NCI-H128 (cell line): ENCODE data around the gene ACHE.
"Not testable (repeated sequence)": the region's sequence is repeated elsewhere in the genome, so short reads cannot be mapped to it uniquely, and the experiment has no call there.

Experiments used
- DNase-seq: peaks from one replicate; lab custom pipeline; 2025; ENCODE audit not compliant: unreplicated experiment; lab: John Stamatoyannopoulos, UW

Gene ACHE

DNA sequence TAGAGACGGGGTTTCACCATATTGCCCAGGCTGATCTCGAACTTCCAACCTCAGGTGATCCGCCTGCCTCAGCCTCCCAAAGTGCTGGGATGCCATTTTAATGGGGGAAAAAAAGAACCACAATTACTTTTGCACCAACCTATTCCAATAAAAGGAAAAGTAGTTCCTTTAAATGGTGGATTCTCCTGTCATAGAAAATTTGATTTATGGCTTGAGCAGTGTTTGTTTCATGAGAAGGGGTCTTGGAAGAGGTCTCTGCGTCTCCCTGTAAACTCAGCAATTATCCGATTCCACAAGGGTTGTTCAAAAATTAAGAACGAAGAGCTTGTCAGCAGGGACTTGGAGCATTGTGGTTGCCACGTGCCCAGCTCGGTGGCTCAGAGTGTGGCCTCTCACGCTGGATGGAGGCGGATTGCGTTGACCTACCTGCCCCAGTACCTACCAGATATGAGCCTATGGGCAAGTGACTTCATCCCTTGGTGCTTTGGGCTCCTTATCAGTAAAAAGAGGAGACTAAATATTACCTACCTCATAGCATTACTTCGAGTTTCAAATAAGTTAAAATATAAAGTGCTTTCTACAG is 31.3 kb downstream of the ACHE start:
- DNase-seq: no peak

DNA sequence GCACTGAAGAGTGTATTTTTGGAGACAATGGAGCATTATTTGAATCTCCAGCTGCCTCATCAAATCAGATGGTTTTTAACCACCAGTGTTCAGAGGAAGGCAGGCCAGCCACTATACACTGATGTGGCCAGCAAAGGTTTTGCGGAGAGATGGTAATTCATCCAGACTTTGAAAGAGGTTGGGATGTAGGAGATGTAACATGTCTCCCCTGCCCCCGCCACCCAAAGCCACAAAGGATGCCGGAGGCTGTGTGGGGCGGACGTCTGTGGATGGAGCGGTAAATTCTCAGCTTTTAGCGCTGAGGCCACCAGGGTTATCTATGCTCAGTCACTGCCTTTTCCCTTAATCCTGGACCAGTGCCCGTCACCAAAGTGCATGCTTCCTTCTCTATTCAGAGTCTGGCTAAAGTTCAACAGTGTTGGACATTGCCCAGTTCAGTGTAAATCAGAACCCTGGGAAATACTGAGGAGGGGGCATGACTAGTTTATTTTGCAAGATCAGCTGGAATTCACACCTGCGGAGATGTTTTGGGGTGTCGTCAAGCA is 32.2 kb downstream of the ACHE start:
- DNase-seq: no peak

DNA sequence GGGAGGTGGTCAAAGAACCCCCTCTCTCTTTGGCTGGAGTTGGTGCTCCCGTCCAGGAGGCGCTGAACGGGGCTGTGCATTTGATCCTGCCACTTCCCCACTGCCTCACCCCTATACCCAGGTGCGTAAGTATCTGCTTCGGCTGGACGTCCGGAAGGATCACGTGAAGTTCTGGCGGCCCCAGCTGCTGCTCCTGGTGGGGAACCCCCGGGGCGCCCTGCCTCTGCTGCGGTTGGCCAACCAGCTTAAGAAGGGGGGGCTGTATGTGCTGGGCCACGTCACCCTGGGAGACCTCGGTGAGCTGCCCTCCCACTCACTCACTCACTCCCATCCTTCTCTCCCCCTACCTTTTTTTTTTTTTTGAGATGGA is 34.1 kb downstream of the ACHE start:
- DNase-seq: no peak

DNA sequence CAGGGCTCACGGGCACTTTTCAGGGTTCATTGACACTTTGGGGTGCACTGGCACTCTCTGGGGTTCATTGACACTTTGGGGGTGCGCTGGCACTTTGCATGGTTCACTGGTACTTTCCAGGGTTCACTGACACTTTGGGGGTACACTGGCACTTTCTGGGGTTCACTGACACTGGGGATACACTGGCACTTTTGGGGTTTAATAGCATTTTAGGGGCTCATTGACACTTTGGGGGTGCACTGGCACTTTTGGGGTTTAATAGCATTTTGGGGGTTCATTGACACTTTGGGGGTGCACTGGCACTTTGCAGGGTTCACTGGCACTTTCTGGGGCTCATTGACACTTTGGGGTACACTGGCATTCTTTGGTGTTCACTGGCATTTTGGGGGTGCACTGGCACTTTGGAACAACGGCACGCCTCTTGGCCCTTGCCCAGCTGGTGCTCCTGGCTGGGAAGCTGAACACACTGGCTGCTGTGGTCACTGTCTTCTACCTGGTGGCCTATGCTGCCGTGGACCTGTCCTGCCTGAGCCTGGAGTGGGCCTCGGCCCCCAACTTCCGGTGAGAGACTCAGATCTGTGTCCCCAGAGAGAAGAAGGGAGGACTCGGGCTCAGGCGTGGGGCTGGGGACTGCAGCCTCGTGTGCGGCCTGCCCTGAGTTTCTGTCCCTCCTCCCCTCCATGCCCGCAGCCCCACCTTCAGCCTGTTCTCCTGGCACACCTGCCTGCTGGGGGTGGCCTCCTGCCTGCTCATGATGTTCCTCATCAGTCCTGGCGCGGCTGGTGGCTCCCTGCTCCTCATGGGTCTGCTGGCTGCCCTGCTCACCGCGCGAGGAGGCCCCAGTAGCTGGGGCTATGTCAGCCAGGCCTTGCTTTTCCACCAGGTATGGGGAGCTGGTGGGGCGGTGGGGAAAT is 34.7 kb downstream of the ACHE start:
- no peak for DNase-seq

DNA sequence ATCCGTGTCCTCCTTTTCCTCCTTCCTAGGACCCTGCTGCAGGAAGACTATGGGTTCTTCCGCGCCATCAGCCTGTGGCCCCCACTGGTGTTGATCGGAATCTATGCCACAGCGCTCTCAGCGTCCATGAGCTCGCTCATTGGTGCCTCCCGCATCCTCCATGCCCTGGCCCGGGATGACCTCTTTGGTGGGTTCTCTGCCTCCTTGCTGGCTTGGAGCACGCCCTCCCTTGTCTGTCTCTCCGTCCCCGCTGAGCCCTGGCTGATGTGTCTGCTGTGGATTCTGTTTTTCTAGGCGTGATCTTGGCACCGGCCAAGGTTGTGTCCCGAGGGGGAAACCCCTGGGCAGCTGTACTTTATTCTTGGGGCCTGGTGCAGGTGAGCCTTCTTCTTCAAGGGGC is 35.8 kb downstream of the ACHE start:
- no peak for DNase-seq

DNA sequence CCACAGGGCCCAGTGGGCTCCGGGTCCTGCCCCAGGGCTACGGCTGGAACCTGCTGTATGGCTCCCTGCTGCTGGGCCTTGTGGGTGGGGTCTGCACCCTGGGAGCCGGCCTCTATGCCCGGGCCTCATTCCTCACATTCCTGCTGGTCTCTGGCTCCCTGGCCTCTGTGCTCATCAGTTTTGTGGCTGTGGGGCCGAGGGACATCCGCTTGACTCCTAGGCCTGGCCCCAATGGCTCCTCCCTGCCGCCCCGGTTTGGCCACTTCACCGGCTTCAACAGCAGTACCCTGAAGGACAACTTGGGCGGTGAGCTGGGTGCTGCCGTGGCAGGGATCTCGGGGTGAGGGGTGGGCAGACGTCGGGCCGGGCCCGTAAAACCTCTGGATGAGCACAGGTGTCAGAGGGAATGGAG is 38.8 kb downstream of the ACHE start:
- no peak for DNase-seq

DNA sequence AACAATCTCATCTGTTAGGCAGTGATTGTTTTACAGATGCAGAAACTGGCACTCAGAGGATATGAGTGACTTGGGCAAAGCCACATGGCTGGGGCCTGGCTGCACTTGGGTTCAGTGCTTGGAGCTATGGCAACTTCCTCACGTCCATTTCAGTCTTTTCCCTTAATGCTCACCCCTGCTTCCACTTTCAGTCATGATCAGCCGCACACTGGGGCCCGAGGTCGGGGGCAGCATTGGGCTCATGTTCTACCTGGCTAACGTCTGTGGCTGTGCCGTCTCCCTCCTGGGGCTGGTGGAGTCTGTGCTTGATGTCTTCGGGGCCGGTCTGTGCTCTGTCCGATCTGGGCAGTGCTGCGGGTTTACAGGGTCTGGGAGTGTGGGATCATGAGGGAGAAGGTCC is 40.2 kb downstream of the ACHE start:
- no peak for DNase-seq

DNA sequence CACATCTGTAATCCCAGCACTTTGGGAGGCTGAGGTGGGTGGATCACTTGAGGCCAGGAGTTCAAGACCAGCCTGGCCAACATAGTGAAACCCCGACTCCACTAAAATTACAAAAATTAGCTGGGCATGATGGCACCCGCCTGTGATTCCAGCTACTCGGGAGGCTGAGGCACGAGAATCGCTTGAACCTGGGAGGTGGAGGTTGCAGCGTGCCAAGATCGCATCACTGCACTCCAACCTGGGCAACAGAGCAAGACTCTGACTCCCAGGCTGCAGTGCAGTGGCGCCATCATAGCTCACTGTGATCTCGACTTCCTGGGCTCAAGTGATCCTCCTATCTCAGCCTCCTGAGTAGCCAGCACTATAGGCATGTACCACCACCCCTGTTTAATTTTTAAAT is 40.8 kb downstream of the ACHE start:
- DNase-seq: not testable (repeated sequence)

DNA sequence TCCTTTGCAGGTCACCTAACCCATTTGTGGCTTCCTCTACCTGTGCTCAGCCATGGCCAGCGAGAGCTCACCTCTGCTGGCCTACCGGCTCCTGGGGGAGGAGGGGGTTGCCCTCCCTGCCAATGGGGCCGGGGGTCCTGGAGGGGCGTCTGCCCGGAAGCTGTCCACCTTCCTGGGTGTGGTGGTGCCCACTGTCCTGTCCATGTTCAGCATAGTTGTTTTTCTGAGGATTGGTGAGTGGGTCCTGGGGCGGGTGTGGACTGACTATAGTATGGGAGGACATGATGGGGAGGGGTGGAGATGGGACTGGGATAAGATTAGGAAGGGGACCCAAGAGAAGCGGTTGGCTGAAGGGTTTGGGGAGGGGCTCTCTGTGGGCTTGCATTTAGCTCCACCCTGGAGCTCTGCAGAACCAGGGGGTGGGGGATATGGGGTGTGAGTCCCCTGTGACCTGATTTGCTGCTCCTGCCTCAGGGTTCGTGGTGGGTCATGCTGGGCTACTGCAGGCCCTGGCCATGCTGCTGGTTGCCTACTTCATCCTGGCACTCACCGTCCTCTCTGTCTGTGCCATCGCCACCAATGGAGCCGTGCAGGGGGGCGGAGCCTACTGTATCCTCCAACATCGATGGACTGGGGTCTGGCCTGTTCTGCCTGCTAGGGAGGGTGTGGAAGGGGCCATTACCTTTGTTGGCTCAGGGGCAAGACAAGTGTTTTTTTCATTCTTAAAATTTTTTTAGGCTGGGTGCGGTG is 41.4 kb downstream of the ACHE start:
- DNase-seq: no peak

DNA sequence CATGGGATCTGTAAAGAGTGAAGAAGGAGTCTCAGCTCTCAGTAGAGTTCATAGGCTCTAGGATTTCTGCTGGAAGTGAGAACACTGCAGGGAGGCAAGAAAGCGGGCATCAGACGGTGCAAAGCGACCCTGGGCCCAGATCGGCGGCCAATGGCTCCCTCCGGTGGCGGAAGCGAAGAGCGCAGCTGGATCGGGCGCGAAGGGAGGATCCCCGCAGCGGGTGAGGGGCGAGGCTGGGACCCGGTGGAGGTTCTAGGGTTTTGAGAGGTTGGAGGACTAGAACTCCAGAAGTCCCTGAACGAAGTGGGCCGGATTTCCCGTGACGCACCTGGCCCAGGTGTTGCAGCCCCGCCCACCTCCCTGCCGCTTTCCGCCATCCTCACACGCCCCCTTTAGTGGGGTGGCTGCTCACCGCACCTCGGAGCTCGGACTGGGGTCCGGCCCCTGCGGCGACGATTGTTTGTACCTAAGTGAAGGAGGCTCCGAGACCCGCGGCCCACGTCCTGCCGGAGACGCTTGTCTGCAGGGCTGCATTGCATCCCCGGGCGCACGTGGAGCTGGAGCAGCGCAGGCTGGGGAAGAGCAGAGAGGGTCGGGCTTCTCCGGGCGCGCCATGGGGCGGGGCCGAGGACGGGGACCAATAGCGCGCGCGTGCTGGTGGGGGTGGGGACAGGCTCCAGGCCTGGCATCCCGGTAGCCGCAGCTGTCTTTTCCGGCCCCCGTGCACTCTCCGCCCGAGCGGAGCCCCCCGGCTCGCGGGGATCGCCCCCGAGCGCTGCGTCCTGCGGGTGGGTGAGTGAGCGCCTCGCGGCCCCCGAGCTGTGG is 43.4 kb downstream of the ACHE start, which contains the start of gene SLC12A9:
Gene SLC12A9, plus strand, starts transcription at position 666 of the 825 bp plus-strand sequence. CDS start 1,485 bp downstream, outside the sequence.
- peak; percentile 57 for DNase-seq

DNA sequence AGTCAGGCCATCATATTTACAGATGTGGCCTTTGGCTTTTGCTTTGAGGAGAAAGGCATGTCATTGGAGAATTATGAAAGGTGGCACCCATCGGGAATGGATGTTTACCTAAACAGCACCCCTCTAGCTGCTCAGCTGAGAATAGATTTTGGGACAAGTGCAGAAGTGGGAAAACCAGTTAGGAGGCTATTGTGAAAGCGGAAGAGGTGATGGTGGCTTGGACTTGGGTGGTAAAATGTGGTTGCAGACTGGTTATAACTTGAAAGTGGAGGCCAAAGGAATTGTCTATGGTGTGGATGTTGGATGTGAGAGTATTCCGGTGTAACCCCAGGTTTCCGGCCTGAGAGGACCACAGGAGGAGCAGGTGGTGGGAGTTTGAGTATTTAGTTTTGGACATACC is 48.3 kb downstream of the ACHE start:
- DNase-seq: no peak

DNA sequence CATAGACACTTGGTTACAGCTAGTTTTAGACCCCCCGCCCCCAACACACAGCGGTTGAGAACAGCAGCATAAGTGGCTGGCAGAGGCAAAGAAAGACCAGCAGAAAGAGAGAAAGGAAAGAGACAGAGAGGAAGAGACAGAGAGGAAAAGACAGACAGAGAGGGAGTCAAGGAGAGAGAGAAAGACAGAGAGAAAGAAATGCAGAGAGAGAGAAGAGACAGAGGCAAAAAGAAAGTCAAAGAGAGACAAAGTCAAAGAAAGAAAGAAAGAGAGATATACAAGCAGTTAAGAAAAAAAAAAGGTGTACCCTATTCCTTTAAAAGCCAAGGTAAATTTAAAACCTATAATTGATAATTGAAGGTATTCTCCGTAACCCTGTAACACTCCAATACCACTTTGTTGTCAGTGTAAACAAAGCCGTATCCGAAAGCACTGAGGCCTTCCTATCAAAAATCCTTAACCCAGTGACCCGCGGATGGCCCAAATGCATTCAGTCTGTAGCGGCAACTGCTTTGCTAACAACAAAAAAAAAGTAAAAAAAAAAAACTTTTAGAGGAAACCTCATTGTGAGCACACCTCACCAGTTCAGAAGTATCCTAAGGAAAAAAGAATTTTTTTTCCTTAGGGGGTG is 55.1 kb downstream of the ACHE start:
- no peak for DNase-seq
